RWPE1 (cell line): ENCODE results near the gene HBE1.

Experiments used
- CTCF ChIA-PET: fragments of 350-600 bp; sonication (Branson Sonifier 250); formaldehyde crosslinking; extraction: SDS; loops from one replicate; lab custom pipeline; 2021; lab: Yijun Ruan, JAX
- POLR2A ChIA-PET: fragments of 400-600 bp; formaldehyde crosslinking; extraction: SDS; loops from one replicate; lab custom pipeline; 2020; ENCODE audit warnings: antibody characterized with exemption; ENCODE audit not compliant: low non-redundant PET; lab: Yijun Ruan, JAX
- DNase-seq: peaks from one replicate; pipeline ENCODE4 v3.0.0; 2012; ENCODE audit warnings: low spot score
- H3K27ac ChIP-seq: fragments of 450-650 bp; 2 replicates; pipeline ENCODE4 v1.5.1; 2017
- TF ChIP-seq, protein P1 (sequence below): fragments of 450-650 bp; conservative IDR thresholded peaks from 2 replicates; pipeline ENCODE4 v1.5.1; 2017; ENCODE audit warnings: low read depth, mild to moderate bottlenecking

The HBE1 gene

DNA sequence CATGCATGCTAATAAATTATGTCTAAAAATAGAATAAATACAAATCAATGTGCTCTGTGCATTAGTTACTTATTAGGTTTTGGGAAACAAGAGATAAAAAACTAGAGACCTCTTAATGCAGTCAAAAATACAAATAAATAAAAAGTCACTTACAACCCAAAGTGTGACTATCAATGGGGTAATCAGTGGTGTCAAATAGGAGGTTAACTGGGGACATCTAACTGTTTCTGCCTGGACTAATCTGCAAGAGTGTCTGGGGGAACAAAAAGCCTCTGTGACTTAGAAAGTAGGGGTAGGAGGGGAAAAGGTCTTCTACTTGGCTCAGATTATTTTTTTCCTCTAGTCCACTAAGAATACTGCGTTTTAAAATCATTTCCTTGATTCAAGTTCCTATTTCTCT lies 42.1 kb downstream of the HBE1 start:
- TF ChIP-seq, protein P1, sequence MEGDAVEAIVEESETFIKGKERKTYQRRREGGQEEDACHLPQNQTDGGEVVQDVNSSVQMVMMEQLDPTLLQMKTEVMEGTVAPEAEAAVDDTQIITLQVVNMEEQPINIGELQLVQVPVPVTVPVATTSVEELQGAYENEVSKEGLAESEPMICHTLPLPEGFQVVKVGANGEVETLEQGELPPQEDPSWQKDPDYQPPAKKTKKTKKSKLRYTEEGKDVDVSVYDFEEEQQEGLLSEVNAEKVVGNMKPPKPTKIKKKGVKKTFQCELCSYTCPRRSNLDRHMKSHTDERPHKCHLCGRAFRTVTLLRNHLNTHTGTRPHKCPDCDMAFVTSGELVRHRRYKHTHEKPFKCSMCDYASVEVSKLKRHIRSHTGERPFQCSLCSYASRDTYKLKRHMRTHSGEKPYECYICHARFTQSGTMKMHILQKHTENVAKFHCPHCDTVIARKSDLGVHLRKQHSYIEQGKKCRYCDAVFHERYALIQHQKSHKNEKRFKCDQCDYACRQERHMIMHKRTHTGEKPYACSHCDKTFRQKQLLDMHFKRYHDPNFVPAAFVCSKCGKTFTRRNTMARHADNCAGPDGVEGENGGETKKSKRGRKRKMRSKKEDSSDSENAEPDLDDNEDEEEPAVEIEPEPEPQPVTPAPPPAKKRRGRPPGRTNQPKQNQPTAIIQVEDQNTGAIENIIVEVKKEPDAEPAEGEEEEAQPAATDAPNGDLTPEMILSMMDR, result no peak
- no peak overlapping the region for H3K27ac ChIP-seq
- DNase-seq, result no peak
- CTCF ChIA-PET, result no interaction called here
- POLR2A ChIA-PET, result no interaction called here

DNA sequence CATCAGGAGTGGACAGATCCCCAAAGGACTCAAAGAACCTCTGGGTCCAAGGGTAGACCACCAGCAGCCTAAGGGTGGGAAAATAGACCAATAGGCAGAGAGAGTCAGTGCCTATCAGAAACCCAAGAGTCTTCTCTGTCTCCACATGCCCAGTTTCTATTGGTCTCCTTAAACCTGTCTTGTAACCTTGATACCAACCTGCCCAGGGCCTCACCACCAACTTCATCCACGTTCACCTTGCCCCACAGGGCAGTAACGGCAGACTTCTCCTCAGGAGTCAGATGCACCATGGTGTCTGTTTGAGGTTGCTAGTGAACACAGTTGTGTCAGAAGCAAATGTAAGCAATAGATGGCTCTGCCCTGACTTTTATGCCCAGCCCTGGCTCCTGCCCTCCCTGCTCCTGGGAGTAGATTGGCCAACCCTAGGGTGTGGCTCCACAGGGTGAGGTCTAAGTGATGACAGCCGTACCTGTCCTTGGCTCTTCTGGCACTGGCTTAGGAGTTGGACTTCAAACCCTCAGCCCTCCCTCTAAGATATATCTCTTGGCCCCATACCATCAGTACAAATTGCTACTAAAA lies 42.9 kb downstream of the HBE1 start, which contains the start of gene HBB:
HBB (minus strand) TSS at position 340 of the 579 bp plus-strand sequence; CDS start at position 290, 50 bp downstream.
- TF ChIP-seq, protein P1, result no peak
- no peak within 1 kb of the TSS for H3K27ac ChIP-seq
- DNase-seq, result no peak
- ChIA-PET POLR2A (no interaction called here), CTCF (no interaction called here)

DNA sequence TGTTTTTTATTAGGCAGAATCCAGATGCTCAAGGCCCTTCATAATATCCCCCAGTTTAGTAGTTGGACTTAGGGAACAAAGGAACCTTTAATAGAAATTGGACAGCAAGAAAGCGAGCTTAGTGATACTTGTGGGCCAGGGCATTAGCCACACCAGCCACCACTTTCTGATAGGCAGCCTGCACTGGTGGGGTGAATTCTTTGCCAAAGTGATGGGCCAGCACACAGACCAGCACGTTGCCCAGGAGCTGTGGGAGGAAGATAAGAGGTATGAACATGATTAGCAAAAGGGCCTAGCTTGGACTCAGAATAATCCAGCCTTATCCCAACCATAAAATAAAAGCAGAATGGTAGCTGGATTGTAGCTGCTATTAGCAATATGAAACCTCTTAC lies 44.3 kb downstream of the HBE1 start:
- TF ChIP-seq, protein P1, result no peak
- H3K27ac ChIP-seq, result no peak overlapping the region
- CTCF ChIA-PET, result no interaction called here
- POLR2A ChIA-PET, result no interaction called here
- no peak for DNase-seq

DNA sequence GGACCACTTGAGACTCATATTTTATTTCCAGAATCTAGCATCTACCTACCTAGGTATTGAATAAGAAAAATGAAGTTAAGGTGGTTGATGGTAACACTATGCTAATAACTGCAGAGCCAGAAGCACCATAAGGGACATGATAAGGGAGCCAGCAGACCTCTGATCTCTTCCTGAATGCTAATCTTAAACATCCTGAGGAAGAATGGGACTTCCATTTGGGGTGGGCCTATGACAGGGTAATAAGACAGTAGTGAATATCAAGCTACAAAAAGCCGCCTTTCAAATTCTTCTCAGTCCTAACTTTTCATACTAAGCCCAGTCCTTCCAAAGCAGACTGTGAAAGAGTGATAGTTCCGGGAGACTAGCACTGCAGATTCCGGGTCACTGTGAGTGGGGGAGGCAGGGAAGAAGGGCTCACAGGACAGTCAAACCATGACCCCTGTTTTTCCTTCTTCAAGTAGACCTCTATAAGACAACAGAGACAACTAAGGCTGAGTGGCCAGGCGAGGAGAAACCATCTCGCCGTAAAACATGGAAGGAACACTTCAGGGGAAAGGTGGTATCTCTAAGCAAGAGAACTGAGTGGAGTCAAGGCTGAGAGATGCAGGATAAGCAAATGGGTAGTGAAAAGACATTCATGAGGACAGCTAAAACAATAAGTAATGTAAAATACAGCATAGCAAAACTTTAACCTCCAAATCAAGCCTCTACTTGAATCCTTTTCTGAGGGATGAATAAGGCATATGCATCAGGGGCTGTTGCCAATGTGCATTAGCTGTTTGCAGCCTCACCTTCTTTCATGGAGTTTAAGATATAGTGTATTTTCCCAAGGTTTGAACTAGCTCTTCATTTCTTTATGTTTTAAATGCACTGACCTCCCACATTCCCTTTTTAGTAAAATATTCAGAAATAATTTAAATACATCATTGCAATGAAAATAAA lies 44.9 kb downstream of the HBE1 start:
- DNase-seq, result no peak
- TF ChIP-seq, protein P1, result no peak
- POLR2A ChIA-PET, result no interaction called here
- no peak overlapping the region for H3K27ac ChIP-seq
- CTCF ChIA-PET, result no interaction called here

DNA sequence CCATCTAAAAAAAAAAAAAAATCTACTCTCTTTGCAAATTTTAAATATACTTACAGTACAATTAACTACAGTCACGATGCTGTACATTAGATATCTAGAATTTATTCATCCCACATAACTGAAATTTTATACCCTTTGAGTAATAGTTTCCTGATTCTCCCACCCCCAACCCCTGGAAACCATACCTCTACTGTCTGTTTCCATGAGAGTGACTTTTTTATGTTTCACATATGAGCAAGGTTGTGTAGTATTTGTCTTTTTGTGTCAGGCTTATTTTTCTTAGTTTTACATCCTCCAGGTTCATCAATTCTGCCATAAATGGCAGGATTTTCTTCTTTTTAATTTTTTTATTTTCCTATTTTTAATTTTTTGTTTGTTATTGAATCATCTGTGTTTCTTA lies 46.1 kb downstream of the HBE1 start:
- CTCF ChIA-PET, result no interaction called here
- no peak for DNase-seq
- no peak overlapping the region for H3K27ac ChIP-seq
- TF ChIP-seq, protein P1, result no peak
- POLR2A ChIA-PET, result interaction anchor here (0.7 kb wide), 1 partner anchor 302 kb away, joined by 3 read pairs; no protein-coding TSS in a partner anchor

DNA sequence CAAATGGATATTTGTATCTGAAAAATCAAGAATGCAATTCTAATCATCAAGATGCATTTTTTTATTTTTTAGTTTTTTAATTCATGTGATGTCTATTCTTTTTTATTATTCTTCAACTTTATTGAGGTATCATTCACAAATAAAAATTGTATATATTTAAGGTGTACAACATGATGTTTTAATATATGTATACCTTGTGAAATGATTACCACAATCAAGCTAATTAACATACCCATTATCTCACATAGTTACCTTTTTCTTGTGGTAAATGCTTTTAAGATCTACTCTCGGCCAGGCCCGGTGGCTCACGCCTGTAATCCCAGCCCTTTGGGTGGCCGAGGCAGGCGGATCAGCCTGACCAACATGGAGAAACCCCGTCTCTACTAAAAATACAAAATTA lies 46.6 kb downstream of the HBE1 start:
- CTCF ChIA-PET, result no interaction called here
- POLR2A ChIA-PET, result interaction anchor here (0.7 kb wide), 1 partner anchor 302 kb away, joined by 3 read pairs; no protein-coding TSS in a partner anchor
- TF ChIP-seq, protein P1, result no peak
- no peak overlapping the region for H3K27ac ChIP-seq
- no peak for DNase-seq
